ENCODE results near the gene GFI1B.

Gene GFI1B

GRCh38 chr9:133030317-133031129, 52.0 kb downstream of the GFI1B start, which contains the start of gene GTF3C5:
GTF3C5 (plus strand) TSS chr9:133030997; CDS start chr9:133031012, 15 bp downstream.
- peak; percentile 99 for DNase-seq (ENCODE audit: low spot score)
- in situ Hi-C loops (cut with MboI; ENCODE audit: low sequenced_read_pairs, unreplicated experiment) = no loop called here
- TF ChIP-seq CTCF (IDR thresholded peaks at IDR 0.05; ENCODE audit: borderline replicate concordance, control extremely low read depth, extremely low read depth, insufficient read depth, missing control alignments) = no peak

- no peak for TF ChIP-seq CTCF (IDR thresholded peaks at IDR 0.05; ENCODE audit: borderline replicate concordance, control extremely low read depth, extremely low read depth, insufficient read depth, missing control alignments)
- in situ Hi-C loops (cut with MboI; ENCODE audit: low sequenced_read_pairs, unreplicated experiment) = no loop called here
- no peak for DNase-seq (ENCODE audit: low spot score)
Observed at GRCh38 chr9:133031130-133031422, 52.6 kb downstream of the GFI1B start.

DNA sequence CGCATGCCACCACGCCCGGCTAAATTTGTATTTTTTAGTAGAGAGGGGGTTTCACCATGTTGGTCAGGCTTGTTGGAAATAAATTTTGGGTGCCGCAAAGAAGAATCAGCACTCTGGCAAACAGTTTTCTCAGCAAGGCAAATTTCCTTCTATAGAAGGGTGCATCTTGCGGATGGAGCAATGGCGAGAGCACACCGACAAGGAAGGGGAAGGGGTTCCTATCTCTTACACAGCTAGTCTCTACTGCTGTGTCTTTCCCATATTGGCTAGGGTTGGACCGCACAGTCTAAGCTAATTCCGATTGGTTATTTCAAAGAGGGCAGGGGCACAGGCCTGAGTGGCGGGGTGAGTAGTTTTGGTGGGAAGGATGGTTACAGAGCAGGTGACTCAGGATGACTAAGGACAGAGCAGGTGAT, 53.0 kb downstream of the GFI1B start:
- no peak for DNase-seq (ENCODE audit: low spot score)
- in situ Hi-C loops (cut with MboI; ENCODE audit: low sequenced_read_pairs, unreplicated experiment) = no loop called here
- TF ChIP-seq CTCF (IDR thresholded peaks at IDR 0.05; ENCODE audit: borderline replicate concordance, control extremely low read depth, extremely low read depth, insufficient read depth, missing control alignments) = no peak

DNA sequence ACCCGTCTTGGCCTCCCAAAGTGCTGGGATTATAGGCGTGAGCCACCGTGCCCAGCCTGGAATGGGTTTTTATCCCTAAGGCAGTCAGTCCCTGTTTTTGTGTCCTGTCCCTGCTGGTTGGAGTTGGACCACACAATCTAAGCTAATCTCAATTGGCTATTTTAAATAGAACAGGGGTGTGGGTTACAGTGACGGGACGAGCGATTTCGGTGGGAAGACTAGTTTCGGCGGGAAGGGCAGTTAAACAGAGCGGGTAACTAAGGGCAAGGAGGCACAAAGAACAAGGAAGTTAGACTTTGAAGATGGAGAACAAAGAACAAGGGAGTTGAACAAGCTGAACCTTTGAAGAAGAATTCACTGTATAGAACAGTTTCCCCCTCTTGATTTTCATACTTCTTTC, 53.7 kb downstream of the GFI1B start:
- no peak for TF ChIP-seq CTCF (IDR thresholded peaks at IDR 0.05; ENCODE audit: borderline replicate concordance, control extremely low read depth, extremely low read depth, insufficient read depth, missing control alignments)
- DNase-seq (ENCODE audit: low spot score) = no peak
- in situ Hi-C loops (cut with MboI; ENCODE audit: low sequenced_read_pairs, unreplicated experiment) = no loop called here

DNA sequence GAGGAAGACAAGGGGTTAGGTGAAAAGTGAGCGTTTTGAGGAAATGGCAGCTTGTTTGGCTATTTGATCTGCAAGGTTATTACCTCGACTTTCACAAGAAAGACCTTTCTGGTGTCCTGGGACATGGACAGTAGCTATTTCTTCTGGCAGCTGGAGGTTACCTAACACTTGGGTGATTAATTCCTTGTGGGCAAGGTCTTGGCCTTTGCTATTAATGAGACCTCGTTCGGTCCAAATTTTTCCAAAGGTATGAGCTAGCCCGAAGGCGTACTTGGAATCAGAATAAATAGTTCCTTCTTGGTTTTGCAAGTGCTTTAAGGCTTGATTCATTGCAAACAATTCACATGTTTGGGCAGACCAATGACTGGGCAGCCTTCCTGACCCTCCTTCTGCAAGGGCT, 57.2 kb downstream of the GFI1B start:
- no peak for TF ChIP-seq CTCF (IDR thresholded peaks at IDR 0.05; ENCODE audit: borderline replicate concordance, control extremely low read depth, extremely low read depth, insufficient read depth, missing control alignments)
- in situ Hi-C loops (cut with MboI; ENCODE audit: low sequenced_read_pairs, unreplicated experiment) = no loop called here
- DNase-seq (ENCODE audit: low spot score) = no peak

DNA sequence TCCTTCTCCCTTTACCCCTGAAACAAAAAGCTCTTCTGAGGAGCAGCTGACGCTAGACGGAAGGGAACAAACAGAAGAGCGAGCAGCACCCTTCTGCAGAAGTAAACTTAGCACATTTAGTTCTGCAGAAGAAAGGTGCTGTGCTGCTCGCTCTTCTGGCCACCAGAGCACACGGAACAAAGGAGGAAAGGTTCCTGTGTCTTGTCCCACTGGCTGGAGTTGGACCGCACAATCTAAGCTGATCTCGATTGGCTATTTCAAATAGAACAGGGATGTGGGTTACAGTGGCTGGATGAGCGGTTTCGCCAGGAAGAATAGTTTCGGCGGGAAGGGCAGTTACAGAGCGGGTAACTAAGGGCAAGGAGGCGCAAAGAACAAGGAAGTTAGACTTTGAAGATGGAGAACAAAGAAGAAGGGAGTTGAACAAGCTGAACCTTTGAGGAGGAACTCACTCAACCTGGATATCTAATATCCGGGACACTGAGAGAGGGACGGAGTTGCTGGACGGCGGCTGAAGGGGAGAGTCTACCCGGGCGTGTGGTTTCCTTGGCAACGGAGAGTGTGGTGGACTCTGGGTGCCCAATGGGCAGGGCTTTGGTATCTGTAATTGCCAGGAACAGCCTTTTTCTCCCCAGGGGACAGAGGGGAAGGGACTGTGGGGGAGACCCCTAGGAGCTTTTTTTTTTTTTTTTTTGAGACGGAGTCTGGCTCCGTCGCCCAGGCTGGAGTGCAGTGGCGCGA, 59.5 kb downstream of the GFI1B start:
- in situ Hi-C loops (cut with MboI; ENCODE audit: low sequenced_read_pairs, unreplicated experiment) = no loop called here
- TF ChIP-seq CTCF (IDR thresholded peaks at IDR 0.05; ENCODE audit: borderline replicate concordance, control extremely low read depth, extremely low read depth, insufficient read depth, missing control alignments) = no peak
- no peak for DNase-seq (ENCODE audit: low spot score)
